GM18498 (cell line): ENCODE measurements around the gene MROH2A.

Source experiments
- ATAC-seq: cut with Tn5 transposase; IDR thresholded peaks from one replicate; pipeline ENCODE4 v1.9.1; 2021; ENCODE audit warnings: mild to moderate bottlenecking, moderate library complexity; ENCODE audit not compliant: unreplicated experiment

MROH2A gene

GRCh38 chr2:233835230-233836186, 57.4 kb downstream of the MROH2A start:
- ATAC-seq, result no peak

GRCh38 chr2:233836359-233836758, 58.2 kb downstream of the MROH2A start:
- ATAC-seq, result no peak

- no peak for ATAC-seq
Measured at GRCh38 chr2:233837694-233838229, 59.6 kb downstream of the MROH2A start.

GRCh38 chr2:233838251-233838650, 60.1 kb downstream of the MROH2A start:
- no peak for ATAC-seq

- ATAC-seq, result no peak
Measured at GRCh38 chr2:233838726-233839446, 60.8 kb downstream of the MROH2A start.

GRCh38 chr2:233839447-233839820, 61.3 kb downstream of the MROH2A start:
- no peak for ATAC-seq

GRCh38 chr2:233840520-233840919, 62.4 kb downstream of the MROH2A start:
- ATAC-seq, result no peak

GRCh38 chr2:233841183-233841582, 63.1 kb downstream of the MROH2A start:
- no peak for ATAC-seq

GRCh38 chr2:233844064-233844807, 66.1 kb downstream of the MROH2A start:
- ATAC-seq, result no peak

GRCh38 chr2:233844836-233845235, 66.7 kb downstream of the MROH2A start:
- ATAC-seq, result no peak

GRCh38 chr2:233845301-233846060, 67.4 kb downstream of the MROH2A start:
- ATAC-seq, result no peak

- ATAC-seq, result no peak
Measured at GRCh38 chr2:233846387-233847247, 68.5 kb downstream of the MROH2A start.

GRCh38 chr2:233847248-233847898, 69.2 kb downstream of the MROH2A start:
- ATAC-seq, result no peak

- ATAC-seq, result no peak
Measured at GRCh38 chr2:233848276-233848675, 70.1 kb downstream of the MROH2A start.

- no peak for ATAC-seq
Measured at GRCh38 chr2:233849607-233850271, 71.6 kb downstream of the MROH2A start.

GRCh38 chr2:233850745-233851144, 72.6 kb downstream of the MROH2A start:
- no peak for ATAC-seq

GRCh38 chr2:233851169-233851568, 73.0 kb downstream of the MROH2A start:
- no peak for ATAC-seq

- ATAC-seq, result no peak
Measured at GRCh38 chr2:233852056-233852455, 73.9 kb downstream of the MROH2A start.
